GM19043 (cell line): ENCODE data around the gene GAD1.

Experiments used
- ATAC-seq: cut with Tn5 transposase; IDR thresholded peaks from one replicate; pipeline ENCODE4 v1.9.1; 2021; ENCODE audit warnings: low read depth; ENCODE audit not compliant: unreplicated experiment

Gene GAD1

DNA sequence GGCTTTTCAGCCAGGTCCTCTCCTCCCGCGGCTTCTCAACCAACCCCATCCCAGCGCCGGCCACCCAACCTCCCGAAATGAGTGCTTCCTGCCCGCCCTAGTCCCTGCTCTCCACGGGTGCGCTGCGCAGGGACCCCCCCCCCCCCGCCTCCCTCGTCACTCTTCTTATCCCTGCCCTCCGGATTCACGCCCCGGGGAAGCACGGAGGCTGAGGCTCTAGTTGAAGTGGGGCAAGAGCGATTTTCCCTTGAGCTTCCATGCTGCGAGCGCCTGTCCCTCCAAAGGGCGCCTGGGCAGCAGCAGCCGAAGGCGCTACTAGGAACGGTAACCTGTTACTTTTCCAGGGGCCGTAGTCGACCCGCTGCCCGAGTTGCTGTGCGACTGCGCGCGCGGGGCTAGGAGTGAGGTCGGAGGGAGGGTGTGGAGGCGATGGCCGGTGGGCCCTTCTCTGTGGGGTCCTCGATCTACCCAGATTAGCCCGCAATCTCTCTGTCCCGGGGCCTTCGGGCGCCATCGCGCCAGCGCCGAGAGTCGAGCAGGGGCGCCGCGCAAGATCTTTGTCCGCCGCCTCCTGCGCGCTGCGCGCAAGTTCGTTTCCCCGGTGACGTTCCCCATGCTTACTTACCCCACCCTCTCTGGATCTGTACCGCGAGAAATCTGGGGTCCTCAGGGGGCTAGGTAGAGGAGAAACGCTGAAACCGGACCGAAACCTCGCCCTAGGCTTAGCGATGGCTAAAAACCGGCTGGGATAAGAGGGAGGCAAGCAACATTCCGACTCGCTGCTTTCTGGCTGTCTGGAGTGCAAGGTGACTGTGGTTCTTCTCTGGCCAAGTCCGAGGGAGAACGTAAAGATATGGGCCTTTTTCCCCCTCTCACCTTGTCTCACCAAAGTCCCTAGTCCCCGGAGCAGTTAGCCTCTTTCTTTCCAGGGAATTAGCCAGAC lies 677 bp downstream of the GAD1 start:
- no peak for ATAC-seq

DNA sequence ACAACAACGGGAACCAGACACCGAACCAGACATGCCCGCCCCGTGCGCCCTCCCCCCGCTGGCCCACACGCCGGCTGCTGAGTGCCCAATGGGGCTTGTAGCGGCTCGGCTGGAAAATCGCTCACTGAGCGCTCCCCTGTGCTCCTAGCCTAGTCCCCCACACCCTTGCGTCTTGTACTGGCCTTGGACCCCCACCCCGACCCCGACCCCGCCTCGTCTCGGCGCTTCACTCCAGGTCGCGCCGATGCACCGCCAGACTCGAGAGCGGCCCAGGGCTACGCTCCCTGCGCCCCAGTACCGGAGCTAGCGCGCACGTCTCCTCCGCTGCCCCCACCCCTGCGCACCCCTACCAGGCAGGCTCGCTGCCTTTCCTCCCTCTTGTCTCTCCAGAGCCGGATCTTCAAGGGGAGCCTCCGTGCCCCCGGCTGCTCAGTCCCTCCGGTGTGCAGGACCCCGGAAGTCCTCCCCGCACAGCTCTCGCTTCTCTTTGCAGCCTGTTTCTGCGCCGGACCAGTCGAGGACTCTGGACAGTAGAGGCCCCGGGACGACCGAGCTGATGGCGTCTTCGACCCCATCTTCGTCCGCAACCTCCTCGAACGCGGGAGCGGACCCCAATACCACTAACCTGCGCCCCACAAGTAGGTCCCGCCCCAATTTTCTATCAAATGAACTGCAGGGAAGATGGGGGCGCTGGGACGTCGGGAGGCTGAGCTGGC lies 1.5 kb downstream of the GAD1 start:
- ATAC-seq, result no peak

DNA sequence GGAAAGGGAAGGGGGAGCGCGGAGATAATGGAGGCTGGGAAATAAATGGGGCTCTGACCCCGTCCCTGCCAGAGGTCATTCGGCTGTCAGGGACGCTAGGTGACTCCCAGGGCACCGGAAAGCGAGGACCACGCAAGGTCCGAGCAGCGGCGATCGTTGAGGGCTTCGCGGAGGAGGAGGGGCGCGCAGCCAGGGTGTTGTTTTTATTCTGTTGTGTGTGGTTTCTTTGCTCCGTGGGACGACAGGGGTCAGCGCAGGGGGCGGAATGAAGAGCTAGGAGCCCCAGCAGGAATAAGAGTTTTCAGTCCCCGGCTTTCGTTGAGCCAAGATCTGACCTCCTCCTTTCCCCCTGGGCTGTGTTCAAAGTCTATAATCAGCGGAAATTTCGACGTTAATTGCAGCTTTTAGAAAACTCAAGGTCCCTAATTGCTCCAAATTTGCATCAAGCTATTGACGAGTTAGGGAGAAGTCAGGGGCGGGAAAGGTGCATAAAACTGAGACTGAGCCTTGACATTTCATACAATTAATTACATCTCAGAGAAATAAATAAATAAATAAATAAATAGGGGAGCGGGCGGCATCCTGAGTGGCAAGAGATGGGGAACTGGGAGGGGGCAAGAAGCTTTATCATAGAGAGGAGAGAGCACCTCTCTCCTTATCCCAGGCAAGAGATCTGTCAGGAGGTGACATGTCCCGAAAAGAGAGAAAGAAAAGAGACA lies 2.2 kb downstream of the GAD1 start:
- ATAC-seq, result no peak

DNA sequence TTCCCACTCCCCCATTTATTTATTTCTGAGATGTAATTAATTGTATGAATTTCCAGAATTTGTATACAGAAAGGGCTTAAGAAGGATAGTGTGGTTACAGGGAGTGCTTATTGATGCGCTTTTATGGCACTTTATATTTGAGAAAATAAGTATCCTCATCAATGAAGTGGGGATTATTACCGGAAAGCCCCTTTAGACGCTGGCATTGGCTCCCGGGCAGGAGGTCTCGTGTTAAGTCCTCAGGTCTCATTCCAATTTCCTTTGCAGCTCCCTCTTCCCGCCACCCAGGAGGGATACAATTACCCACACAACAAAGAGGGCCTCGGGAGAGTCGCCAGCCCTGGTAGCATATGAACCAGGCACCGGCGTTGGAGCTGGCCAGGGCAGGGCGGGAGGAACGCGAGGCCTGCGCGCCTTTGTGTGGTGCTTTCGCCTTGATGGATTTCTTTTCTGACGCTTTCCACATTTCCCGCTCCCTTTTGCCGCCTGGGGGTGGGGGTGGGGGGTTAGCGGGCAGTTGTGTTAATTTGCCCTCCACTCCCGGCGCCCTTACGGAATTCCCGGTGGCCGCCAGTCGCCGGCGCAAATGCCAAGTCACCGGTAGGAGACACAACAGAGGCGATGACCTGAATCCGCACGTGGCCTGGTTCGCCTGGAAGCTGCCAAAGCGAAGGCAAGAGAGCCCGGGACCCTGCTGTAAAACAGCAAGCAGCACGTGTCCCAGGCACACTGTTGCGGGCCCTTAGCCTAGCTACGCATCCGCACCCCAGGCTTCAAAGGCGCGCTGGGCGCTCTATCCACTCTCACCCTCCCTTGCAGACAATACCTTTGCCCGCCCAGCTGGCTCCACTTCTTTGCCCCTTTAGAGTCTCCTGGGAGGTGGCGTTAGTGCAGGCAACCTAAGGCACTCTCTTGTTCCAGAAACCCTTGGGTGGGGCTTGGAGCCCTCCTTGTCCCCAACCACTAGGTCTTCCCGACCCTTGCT lies 3.3 kb downstream of the GAD1 start:
- no peak for ATAC-seq

DNA sequence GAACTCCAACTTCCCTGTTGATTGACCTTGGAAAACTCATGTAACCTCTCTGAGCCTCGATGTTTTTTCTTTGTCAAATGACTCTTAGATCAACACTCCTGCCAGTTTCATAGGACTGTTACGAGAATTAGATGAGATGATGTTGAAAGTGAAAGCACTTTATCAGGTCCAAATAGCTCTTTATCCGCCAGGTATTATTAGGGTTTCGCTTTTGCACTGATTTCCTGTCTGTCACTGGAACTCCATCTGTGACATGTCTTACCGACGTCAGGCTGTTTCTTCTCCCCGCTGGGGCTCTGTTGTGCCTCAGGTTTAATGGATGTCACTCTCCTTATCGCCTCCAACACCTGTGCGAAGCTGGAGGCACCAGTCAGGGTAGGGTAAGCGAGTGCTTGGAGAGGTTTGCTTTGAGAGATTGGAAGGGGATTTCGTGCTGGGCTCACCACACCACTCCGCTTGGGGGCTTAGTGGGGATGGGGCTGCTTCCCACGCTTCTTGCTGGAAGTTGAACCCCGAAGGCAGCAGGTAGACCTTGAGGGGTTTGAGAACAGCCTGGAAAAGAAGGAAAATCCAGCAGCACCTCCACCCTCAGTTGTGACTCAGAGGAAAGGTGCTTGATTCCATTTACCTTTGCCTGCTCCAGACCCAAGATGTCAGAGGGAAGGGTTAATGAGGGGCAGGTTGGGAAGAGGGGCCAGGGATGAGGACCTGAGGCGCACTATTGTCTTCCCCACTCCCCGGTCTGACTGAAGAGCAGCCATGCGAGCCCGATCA lies 4.3 kb downstream of the GAD1 start:
- ATAC-seq, result no peak

DNA sequence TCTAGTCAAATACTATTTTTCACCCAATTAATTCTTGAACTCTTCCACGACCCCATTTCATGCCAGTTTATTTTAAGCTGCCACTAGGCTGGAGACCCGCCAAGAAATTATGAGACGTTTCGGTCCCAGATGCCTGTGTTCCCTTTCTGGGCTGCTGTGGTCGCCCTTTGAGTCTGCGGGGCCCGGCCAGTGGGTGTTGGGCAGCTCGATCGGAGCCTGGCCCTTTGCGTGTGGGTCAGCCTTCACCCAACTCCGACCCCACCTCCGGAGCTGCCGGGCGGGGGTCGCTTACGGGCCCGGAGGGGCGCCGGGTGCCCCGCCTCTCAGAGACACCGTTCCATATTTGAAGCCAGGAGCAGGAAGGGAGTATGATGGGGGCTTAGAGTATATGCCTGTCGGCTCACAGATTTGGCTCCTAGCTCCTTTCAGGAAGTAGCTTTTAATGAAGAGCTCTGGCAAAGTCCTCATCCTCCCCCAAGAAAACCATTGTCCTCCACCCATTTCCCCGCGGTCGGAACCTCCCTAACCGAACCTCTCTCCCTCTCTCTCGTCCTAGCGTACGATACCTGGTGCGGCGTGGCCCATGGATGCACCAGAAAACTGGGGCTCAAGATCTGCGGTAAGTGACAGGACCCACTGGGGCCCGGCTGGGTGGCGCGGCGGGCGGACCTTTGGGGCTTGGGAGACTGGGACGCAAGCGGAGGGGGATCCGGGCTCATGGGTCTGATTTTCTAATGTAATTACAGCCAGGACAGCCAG lies 5.0 kb downstream of the GAD1 start:
- ATAC-seq, result no peak

DNA sequence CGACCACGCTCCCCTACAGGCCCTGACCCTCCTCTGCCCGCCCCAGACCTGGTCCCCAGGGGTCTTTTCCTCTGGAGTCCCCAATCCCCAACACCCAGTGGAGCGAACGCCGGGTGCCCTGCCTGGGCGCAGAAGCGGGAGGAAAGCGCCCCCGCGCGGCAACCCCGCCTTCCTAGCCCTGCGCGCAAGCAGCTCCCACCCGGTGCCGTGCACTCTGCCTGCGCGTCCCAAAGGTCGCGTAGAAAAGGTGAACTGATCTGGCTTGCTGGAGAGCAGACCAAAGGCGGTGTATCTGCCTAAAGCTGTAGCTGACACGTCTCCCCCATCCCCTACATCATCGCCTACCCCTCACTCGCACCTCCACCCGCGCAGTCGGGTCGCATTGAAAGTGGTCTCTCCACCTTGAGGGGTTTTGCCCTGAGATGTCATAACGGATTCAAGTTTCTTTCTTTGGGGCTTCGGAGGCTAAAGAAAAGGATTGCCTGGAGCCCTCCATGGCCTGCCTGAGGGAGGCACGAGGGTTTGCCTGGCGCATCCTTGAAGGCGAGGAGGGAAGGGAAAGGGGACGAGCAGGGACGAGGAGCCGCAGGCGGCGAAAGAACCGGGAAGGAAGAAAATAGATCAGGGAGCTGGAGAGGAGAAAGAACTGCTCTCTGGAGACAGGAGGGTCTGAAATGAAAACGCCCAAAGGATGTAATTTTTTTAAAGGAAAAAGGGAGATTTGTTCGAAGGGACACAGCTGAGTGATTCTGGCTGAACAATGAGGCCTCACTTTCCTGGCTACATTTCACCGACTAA lies 5.8 kb downstream of the GAD1 start:
- no peak for ATAC-seq

DNA sequence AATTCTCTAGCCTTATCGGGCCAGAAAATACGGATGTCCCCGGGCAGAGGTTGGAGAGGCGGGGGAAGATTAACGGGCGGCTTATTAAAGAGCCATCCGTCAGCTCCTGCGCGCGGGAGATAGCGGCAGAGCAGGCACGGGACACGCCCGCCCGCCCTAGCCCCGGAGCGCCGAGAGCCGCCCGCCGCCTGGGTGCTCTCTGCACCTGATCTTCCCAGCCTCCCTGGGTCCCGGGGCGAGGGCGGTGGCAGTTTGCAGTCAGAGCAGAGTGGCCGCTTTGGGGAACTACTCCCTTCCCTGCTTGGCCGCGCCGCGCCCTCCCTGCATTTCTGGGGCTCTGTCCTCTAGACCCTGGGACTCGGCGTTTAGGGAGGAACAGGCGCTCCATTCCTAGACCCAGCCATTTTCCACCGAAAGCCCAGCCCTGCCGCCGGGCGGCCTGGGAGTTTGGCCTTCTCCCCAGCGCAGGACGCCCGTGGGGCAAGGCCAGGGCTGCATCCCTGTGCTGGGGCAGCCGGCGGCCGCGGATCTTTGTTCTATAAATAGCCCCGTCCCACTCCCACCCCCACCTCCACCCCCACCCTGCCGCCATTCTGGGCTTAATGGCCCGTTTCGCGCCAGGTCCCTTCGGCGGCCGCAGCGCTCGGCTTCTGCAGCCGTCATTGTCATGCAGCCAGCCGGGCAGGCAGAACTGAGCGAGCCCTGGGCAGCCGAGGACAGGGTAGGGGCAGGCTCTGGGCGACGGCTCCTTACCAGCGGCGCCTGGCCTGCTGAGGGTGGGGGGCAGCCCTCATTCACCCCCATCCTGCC lies 6.6 kb downstream of the GAD1 start:
- no peak for ATAC-seq

DNA sequence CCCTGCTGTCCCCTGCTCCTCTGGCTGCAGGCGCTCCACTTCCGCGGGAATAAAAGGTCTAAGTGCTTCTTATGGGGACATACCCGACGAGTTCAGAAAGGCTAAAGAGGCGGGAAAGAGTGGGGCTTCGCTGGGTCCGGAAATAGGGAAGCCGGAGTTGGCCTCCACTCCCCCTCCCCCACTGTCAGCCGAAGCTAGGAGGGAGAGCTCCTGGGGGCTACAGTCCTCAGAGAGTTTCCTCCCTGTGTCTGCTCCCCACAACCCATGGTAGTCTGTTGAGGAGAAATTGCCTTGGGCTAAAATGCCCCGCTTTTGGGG lies 7.2 kb downstream of the GAD1 start:
- no peak for ATAC-seq

DNA sequence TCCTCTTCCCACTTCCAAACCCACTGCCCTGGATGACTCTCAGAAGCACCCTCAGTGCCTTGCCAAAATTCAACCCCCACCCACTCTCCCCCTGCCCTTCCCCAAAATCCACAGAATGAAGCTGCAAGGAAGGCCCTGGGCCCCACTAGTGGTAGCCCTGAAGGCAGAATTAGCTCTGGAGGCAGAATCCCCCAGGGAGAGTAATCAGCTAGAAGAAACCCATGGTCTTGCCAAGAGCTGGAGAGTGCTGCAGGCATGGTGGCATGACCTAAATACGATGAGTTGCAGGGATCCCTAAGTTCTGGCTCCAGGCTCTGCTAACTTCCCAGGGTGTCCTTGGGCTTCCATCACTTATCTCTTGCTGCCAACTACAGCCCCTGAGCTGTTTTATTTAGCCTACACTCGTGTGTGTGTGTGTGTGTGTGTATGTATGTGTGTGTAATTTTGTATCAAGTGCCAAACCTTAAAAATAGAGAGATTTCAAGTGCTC lies 7.9 kb downstream of the GAD1 start:
- no peak for ATAC-seq

DNA sequence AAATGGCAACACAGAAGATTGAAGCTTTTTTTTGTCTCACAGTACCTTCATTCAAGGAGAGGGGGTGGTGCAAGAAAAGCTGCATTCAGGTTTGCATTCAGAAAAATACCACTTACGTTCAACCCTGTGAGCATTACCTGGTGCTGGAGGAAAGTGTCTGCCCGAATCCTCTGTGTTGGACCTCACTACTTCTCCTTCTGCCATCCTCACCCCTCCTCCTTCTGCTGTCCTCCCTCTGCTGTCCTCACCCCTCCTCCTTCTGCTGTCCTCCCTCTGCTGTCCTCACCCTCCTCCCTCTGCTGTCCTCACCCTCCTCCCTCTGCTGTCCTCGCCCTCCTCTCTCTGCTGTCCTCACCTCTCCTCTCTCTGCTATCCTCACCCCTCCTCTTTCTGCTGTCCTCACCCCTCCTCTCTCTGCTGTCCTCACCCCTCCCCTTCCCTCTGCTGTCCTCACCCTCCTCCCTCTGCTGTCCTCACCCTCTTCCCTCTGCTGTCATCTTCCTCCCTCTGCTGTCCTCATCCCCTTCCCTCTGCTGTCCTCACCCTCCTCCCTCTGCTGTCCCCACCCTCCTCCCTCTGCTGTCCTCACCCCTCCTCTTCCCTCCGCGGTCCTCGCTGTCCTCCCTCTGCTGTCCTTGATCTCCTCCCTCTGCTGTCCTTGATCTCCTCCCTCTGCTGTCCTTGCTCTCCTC lies 11.3 kb downstream of the GAD1 start:
- no peak for ATAC-seq

DNA sequence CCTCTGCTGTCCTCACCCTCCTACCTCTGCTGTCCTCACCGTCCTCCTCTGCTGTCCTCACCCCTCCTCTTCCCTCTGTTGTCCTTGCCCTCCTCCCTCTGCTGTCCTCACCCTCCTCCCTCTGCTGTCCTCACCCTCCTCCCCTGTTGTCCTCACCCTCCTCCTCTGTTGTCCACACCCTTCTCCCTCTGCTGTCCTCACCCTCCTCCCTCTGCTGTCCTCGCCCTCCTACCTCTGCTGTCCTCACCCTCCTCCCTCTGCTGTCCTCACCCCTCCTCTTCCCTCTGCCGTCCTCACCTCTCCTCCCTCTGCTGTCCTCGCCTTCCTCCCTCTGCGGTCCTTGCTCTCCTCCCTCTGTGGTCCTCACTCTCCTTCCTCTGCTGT lies 11.8 kb downstream of the GAD1 start:
- no peak for ATAC-seq

DNA sequence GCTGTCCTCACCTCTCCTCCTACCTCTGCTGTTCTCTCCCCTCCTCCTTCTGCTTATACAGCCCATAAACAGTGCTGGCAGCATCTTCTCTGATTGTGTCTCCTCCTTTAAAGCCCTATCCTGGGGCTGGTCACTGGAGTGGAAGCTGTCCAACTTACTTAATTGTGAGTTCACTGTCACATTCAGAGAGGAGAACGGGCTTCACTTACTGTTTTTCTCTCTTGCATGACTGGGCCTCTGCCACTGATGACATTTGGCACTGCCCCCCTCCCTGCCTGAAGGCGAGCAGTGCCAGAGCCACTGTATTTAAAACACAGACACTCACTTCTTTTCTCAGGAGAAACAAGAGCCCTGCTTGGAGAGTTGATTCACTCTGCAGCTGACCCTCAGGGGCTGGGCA lies 12.3 kb downstream of the GAD1 start:
- no peak for ATAC-seq

DNA sequence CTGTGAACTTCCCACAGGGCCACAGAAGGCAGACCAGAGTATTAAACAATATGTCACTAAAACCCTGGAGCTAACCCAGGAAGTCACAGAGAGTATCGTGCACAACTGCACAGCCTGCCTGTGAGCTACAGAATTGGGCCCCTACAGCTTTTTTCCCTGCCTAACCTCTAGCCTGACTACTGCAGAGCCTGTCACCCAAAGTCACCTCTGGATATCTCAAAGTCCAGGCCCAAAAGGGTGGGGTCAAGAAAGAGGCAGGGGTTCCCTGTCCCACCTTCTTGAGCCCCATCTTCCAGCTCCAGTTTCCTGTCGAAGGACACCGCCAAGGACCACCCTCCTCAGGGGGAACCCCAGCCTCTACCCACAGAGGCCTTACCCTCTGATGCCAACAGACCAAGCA lies 13.5 kb downstream of the GAD1 start:
- ATAC-seq, result no peak

DNA sequence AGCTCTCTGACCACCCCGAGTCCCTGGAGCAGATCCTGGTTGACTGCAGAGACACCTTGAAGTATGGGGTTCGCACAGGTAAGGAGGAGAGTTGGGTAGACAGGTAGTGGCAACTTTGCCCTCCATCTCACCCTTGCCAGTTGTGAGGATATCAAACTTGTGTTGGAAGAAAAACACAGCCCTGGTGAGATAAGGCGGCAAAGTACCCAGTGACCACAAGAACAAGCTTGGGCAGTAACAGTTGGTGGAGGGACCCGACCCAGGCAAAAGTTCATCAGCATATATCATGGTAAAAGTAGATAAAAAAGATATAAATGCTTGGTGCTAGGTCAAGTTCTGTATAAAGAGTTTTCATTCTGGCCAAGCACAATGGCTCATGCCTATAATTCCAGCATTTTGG lies 14.4 kb downstream of the GAD1 start:
- no peak for ATAC-seq

DNA sequence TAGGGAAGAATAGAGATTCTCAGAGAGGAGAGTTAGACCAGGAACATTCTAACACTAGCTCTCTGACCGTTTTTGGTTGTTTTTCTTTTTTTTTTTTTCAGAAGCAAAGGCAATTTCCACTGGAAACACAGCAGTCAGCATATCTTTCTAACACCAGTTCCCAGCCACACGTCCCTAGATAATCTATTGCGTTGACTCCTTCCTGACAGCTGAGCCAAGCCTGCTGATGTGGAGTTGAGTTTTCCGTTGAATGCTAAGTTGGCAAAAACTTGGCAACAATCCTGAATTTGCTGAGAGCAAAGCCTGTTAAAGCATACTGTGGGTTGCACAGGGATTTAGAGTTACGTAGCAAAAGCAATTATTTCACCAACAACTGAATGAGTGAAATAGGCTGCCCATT lies 19.3 kb downstream of the GAD1 start:
- no peak for ATAC-seq
